ENCODE measurements around the gene HSD3B7. TPM values are rescaled to one million over a fixed set of nuclear protein-coding genes. Genes with fewer than 3 reads are reported as not detected.
A peak's percentile ranks its signal among the peaks of the same experiment; 100 is the strongest.

HSD3B7 gene
- total and polyA plus RNA-seq, 2 of the 8 experiments (the other 6 are each of a cell fraction or from before 2014, with no cell fraction given), result 2.9 to 6.6 TPM

DNA sequence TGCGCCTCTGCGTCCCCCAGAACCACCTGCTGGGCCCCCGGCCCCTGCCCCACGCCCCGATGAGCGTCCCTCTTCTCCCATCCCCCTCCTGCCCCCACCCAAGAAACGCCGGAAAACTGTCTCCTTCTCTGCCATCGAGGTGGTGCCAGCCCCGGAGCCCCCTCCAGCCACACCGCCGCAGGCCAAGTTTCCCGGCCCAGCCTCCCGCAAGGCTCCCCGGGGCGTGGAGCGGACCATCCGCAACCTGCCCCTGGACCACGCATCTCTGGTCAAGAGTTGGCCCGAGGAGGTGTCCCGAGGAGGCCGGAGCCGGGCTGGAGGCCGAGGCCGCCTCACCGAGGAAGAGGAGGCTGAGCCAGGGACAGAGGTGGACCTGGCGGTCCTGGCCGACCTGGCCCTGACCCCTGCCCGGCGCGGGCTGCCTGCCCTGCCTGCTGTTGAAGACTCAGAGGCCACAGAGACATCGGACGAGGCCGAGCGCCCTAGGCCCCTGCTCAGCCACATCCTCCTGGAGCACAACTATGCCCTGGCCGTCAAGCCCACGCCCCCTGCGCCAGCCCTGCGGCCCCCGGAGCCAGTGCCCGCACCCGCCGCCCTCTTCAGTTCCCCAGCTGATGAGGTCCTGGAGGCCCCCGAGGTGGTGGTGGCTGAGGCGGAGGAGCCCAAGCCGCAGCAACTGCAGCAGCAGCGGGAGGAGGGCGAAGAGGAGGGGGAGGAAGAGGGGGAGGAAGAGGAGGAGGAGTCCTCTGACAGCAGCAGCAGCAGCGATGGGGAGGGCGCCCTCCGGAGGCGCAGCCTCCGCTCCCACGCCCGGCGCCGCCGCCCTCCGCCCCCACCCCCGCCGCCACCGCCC lies 5.6 kb upstream of the HSD3B7 start:
- Histone ChIP-seq H2BK12ac (ENCODE audit: low read depth, low read length) (no peak overlapping the region), H3K79me2 (ENCODE audit: control insufficient read depth in 1 of 2, insufficient read depth in 2 of 2, low read length in 2 of 2) (no peaks in the 10 kb centered on the region), H3K23me2 (ENCODE audit: low read depth, low read length) (no peaks in the 10 kb centered on the region), H3K79me1 (ENCODE audit: low read depth, low read length) (no peaks in the 10 kb centered on the region; the same call in 1 of the 2 replicates), H4K20me1 (replicated peaks in 1 of 2; ENCODE audit: control insufficient read depth in 1 of 2, insufficient read depth in 2 of 2, low read length in 2 of 2) (peaks cover 1 to 24% of the 10 kb centered on the region in 2 experiments), H2BK5ac (ENCODE audit: low read depth, low read length) (no peak overlapping the region), H3K4ac (replicated peaks; ENCODE audit: insufficient read length, low read depth, low read length) (no peak overlapping the region), H3K23ac (ENCODE audit: insufficient read length) (no peak overlapping the region), H3K9ac (replicated peaks in 1 of 4; ENCODE audit: extremely low read depth in 1 of 4, low read depth in 3 of 4, low read length in 3 of 4) (no peak overlapping the region), H4K5ac (ENCODE audit: insufficient read length, low read depth, low read length) (no peak overlapping the region), H4K8ac (ENCODE audit: extremely low read depth, insufficient read depth, low read length) (peak overlapping the region; percentile 51; the same call in 1 of the 2 replicates), H2BK20ac (ENCODE audit: low read length) (no peak overlapping the region), H2AK5ac (ENCODE audit: low read depth, low read length) (no peak overlapping the region), H3K9me3 (ENCODE audit: insufficient read depth in 2 of 2, low read depth in 1 of 2, low read length in 1 of 2) (no peaks in the 10 kb centered on the region), H2BK15ac (ENCODE audit: low read length) (no peak overlapping the region), H2BK120ac (replicated peaks; ENCODE audit: low read depth, low read length) (no peak overlapping the region), H3K18ac (ENCODE audit: extremely low read depth, low read length) (no peak overlapping the region), H3K4me2 (ENCODE audit: insufficient read depth in 1 of 2, low read depth in 2 of 2, low read length in 2 of 2) (no peak overlapping the region), H2AFZ (ENCODE audit: low read length) (no peak overlapping the region), H3K27me3 (replicated peaks in 1 of 4; ENCODE audit: control insufficient read depth in 3 of 4, extremely low read depth in 1 of 4, insufficient read depth in 3 of 4, low read length in 3 of 4) (no peaks in the 10 kb centered on the region), H3K4me1 (replicated peaks in 1 of 4; ENCODE audit: control insufficient read depth in 3 of 4, insufficient read depth in 4 of 4, low read length in 3 of 4) (no peaks in the 10 kb centered on the region), H3K56ac (replicated peaks; ENCODE audit: insufficient read length, low read depth, low read length) (no peak overlapping the region), H3K14ac (ENCODE audit: insufficient read length) (no peak overlapping the region), H3K36me3 (ENCODE audit: control insufficient read depth in 2 of 4, insufficient read depth in 4 of 4, low read length in 3 of 4) (peaks cover 10 to 39% (median 29%) of the 10 kb centered on the region in 4 experiments; a peak in 6 of 8 replicates), H3K4me3 (ENCODE audit: extremely low read depth in 1 of 4, insufficient read depth in 2 of 4, low read depth in 3 of 4, low read length in 4 of 4) (no peak overlapping the region), H3K27ac (ENCODE audit: low read depth, low read length) (no peak overlapping the region), H4K91ac (replicated peaks; ENCODE audit: insufficient read length, low read length) (no peak overlapping the region)
- FAIRE-seq (no peak), DNase-seq (ENCODE audit: low read depth in 1 of 2, low spot score in 2 of 2) (no peak)
- TF ChIP-seq HDAC6 (IDR thresholded peaks at IDR 0.05; ENCODE audit: low read depth, low read length) (no peak), TAF1 (IDR thresholded peaks at IDR 0.05; ENCODE audit: low read depth, low read length) (no peak), CTCF (IDR thresholded peaks at IDR 0.05; ENCODE audit: control extremely low read depth in 1 of 3, insufficient read depth in 1 of 3, low read depth in 1 of 3, low read length in 3 of 3) (peak in 2 of 3 experiments; percentile 5 to 36; a peak in 2 of 4 replicates)
- 95% methylated on average over 22 of the region's 62 CpGs; no CpG with 5 or more reads in 1 of the 2 experiments for WGBS, 2 experiments (ENCODE audit: extremely low coverage in 1 of 2, insufficient coverage in 1 of 2, insufficient read length in 1 of 2, insufficient replicate concordance in 2 of 2, low coverage in 1 of 2, low lambda C conversion rate in 2 of 2, missing lambda C conversion rate in 1 of 2)
- POLR2A ChIA-PET (ENCODE audit: partially characterized antibody), result interaction anchor here (2.0 kb wide), 1 partner anchor 9 kb away, joined by 5 read pairs; no protein-coding TSS in a partner anchor
- CTCF ChIA-PET (ENCODE audit: partially characterized antibody), result interaction anchor here (0.7 to 4.7 kb wide), 6 partner anchors 14 to 71 kb away, joined by 3 to 26 read pairs (median 6); no protein-coding TSS in a partner anchor

Measured in H1 (cell line).